ENCODE measurements around the gene ELMO1. TPM values are rescaled to one million over a fixed set of nuclear protein-coding genes. Genes with fewer than 3 reads are reported as not detected.

Gene ELMO1
- polyA plus RNA-seq, 2 of the 4 experiments (the other 2 are of a cell fraction), result 2.3 to 6.1 TPM

GRCh38 chr7:37445064-37445723 lies 3.5 kb downstream of the ELMO1 start (continued):
- TF ChIP-seq REST (IDR thresholded peaks at IDR 0.05) (no peak), ESRRA (IDR thresholded peaks at IDR 0.05; ENCODE audit: borderline replicate concordance, low read length) (no peak)

GRCh38 chr7:37443627-37444026 lies 5.0 kb downstream of the ELMO1 start:
- ATAC-seq (no peak), FAIRE-seq (no peak), DNase-seq (ENCODE audit: low read depth in 1 of 2, low spot score in 1 of 2) (no peak)
- Histone ChIP-seq H3K27ac (no peak overlapping the region), H3K4me3 (no peak overlapping the region), H3K4me2 (no peak overlapping the region), H3K9me3 (no peaks in the 10 kb centered on the region), H3K4me1 (peaks cover 9% of the 10 kb centered on the region)
- WGBS (ENCODE audit: missing lambda C conversion rate), result 62% methylated on average over 1 of the region's 1 CpG
- CTCF ChIA-PET, result no interaction called here
- TF ChIP-seq FOSL2 (IDR thresholded peaks at IDR 0.05) (no peak), FOSL2 (CRISPR knock-in tag; IDR thresholded peaks at IDR 0.05) (no peak), PBX3 (IDR thresholded peaks at IDR 0.05) (no peak), POLR2A (IDR thresholded peaks at IDR 0.05; ENCODE audit: low read length) (no peak), CBX2 (IDR thresholded peaks at IDR 0.05; ENCODE audit: borderline replicate concordance, low read depth) (no peak), MYC (IDR thresholded peaks at IDR 0.05; ENCODE audit: borderline replicate concordance, low read length) (no peak), ELK1 (IDR thresholded peaks at IDR 0.05; ENCODE audit: low read depth, low read length) (no peak), HDAC2 (IDR thresholded peaks at IDR 0.05) (no peak), TP53 (CRISPR knock-in tag; IDR thresholded peaks at IDR 0.05) (no peak), CBX8 (IDR thresholded peaks at IDR 0.05) (no peak), EHF (CRISPR knock-in tag; IDR thresholded peaks at IDR 0.05) (no peak)
- POLR2A ChIA-PET, result no interaction called here

GRCh38 chr7:37442268-37442667 lies 6.4 kb downstream of the ELMO1 start:
- DNase-seq (ENCODE audit: low read depth in 1 of 2, low spot score in 1 of 2), result no peak
- WGBS (ENCODE audit: missing lambda C conversion rate), result 67% methylated on average over 4 of the region's 4 CpGs
- H3K4me1 ChIP-seq, result peaks cover 11% of the 10 kb centered on the region
- no peak for ATAC-seq
- H3K9me3 ChIP-seq, result no peaks in the 10 kb centered on the region
- TF ChIP-seq EHF (CRISPR knock-in tag; IDR thresholded peaks at IDR 0.05) (no peak), FOSL2 (IDR thresholded peaks at IDR 0.05) (no peak), FOSL2 (CRISPR knock-in tag; IDR thresholded peaks at IDR 0.05) (0 out of 2 replicates have a peak, but pooled peaks have one; percentile 13), HMGXB4 (CRISPR knock-in tag; IDR thresholded peaks at IDR 0.05; ENCODE audit: borderline replicate concordance) (no peak)
- no peak for FAIRE-seq
- H3K4me2 ChIP-seq, result no peak overlapping the region
- no peak overlapping the region for H3K27ac ChIP-seq
- CTCF ChIA-PET, result interaction anchor here (1.3 kb wide), 1 partner anchor 53 kb away, joined by 3 read pairs; no protein-coding TSS in a partner anchor
- POLR2A ChIA-PET, result no interaction called here
- no peak overlapping the region for H3K4me3 ChIP-seq

Measured in A549 (cell line).